A673 (cell line): Measurements from ENCODE around the gene PIK3CD.

Experiments used
- EZH2 ChIP-seq: fragments of 200-600 bp; sonication (generic); IDR thresholded peaks from 2 replicates; pipeline ENCODE4 v1.6.1; 2017; ENCODE audit warnings: borderline replicate concordance, low read depth, mild to moderate bottlenecking, mixed read lengths, antibody characterized with exemption, low read length; ENCODE audit not compliant: poor library complexity, severe bottlenecking
- TF ChIP-seq, protein P1 (sequence below): fragments of 300-800, 200-600 bp; sonication (generic); conservative IDR thresholded peaks from 2 replicates; pipeline ENCODE4 v1.5.1; 2017; ENCODE audit warnings: low read depth, mild to moderate bottlenecking, antibody characterized with exemption, low read length, moderate library complexity, mixed read lengths

DNA sequence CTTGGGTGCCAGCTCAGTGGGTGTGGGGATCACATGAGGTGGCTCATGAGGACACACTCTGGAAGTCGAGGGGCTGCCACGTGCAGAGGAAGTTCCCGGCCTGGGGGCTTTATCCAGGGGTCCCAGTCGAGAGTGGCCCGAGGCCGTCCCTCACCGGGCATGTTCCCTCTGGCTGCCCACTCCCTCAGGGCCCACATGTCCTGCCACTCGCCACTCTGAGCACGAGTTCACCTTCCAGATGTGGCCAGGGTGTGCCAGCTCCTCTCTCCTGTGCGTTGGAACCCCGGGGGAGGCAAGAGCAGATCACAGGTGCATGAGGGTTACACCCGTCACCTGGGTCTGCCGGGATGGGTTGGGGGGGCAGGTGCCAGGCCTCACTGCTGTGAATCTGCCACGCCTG, 48.2 kb upstream of the PIK3CD start:
- TF ChIP-seq, protein P1, sequence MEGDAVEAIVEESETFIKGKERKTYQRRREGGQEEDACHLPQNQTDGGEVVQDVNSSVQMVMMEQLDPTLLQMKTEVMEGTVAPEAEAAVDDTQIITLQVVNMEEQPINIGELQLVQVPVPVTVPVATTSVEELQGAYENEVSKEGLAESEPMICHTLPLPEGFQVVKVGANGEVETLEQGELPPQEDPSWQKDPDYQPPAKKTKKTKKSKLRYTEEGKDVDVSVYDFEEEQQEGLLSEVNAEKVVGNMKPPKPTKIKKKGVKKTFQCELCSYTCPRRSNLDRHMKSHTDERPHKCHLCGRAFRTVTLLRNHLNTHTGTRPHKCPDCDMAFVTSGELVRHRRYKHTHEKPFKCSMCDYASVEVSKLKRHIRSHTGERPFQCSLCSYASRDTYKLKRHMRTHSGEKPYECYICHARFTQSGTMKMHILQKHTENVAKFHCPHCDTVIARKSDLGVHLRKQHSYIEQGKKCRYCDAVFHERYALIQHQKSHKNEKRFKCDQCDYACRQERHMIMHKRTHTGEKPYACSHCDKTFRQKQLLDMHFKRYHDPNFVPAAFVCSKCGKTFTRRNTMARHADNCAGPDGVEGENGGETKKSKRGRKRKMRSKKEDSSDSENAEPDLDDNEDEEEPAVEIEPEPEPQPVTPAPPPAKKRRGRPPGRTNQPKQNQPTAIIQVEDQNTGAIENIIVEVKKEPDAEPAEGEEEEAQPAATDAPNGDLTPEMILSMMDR: no peak
- TF ChIP-seq EZH2: no peak
